WTC11 (cell line): ENCODE data around the gene FEN1. TPM values are rescaled to one million over a fixed set of nuclear protein-coding genes. Genes with fewer than 3 reads are reported as not detected.

Experiments used
- ATF1 ChIP-seq: sonication (generic); formaldehyde crosslinking; IDR thresholded peaks from 2 replicates; pipeline ENCODE4 v1.8.1; 2023; ENCODE audit warnings: mild to moderate bottlenecking, moderate library complexity, missing genetic modification reagents
- ATF2 ChIP-seq: sonication (generic); formaldehyde crosslinking; IDR thresholded peaks from 2 replicates; pipeline ENCODE4 v1.8.1; 2022; ENCODE audit warnings: low read depth, missing genetic modification reagents, borderline replicate concordance
- CDX4 ChIP-seq: fragments of 250-450 bp; sonication (Bioruptor Pico); IDR thresholded peaks from 2 replicates; pipeline ENCODE4 v1.9.0; 2021; ENCODE audit warnings: moderate library complexity, mild to moderate bottlenecking, inconsistent platforms, borderline replicate concordance
- ETV6 ChIP-seq: sonication (generic); formaldehyde crosslinking; IDR thresholded peaks from 2 replicates; pipeline ENCODE4 v1.8.1; 2022; ENCODE audit warnings: mild to moderate bottlenecking, missing genetic modification reagents
- GTF2I ChIP-seq: fragments of 250-450 bp; sonication (Bioruptor Pico); conservative IDR thresholded peaks from 2 replicates; pipeline ENCODE4 v1.4.0; 2021; ENCODE audit warnings: mild to moderate bottlenecking
- JAZF1 ChIP-seq: fragments of 250-450 bp; sonication (Bioruptor Pico); IDR thresholded peaks from 2 replicates; pipeline ENCODE4 v1.9.0; 2021; ENCODE audit warnings: moderate library complexity, mild to moderate bottlenecking, inconsistent platforms
- KAT7 ChIP-seq: sonication (generic); formaldehyde crosslinking; IDR thresholded peaks from 2 replicates; pipeline ENCODE4 v1.8.1; 2023; ENCODE audit warnings: missing genetic modification reagents, mild to moderate bottlenecking, borderline replicate concordance
- NFYB ChIP-seq: sonication (generic); formaldehyde crosslinking; conservative IDR thresholded peaks from 2 replicates; pipeline ENCODE4 v1.8.0; 2022; ENCODE audit warnings: low read depth, missing genetic modification reagents
- NR3C1 ChIP-seq: sonication (generic); formaldehyde crosslinking; conservative IDR thresholded peaks from 2 replicates; pipeline ENCODE4 v1.8.1; 2023; ENCODE audit warnings: low read depth, mild to moderate bottlenecking, missing genetic modification reagents
- OVOL2 ChIP-seq: fragments of 250-450 bp; sonication (Bioruptor Pico); IDR thresholded peaks from 2 replicates; pipeline ENCODE4 v1.9.0; 2021; ENCODE audit warnings: mild to moderate bottlenecking, borderline replicate concordance
- RORB ChIP-seq: fragments of 250-450 bp; sonication (Bioruptor Pico); IDR thresholded peaks from 2 replicates; pipeline ENCODE4 v1.9.0; 2021; ENCODE audit warnings: mild to moderate bottlenecking
- SOX15 ChIP-seq: fragments of 250-450 bp; sonication (Bioruptor Pico); IDR thresholded peaks from 2 replicates; pipeline ENCODE4 v1.9.0; 2021; ENCODE audit warnings: mild to moderate bottlenecking
- TCF7 ChIP-seq: sonication (generic); formaldehyde crosslinking; IDR thresholded peaks from 2 replicates; pipeline ENCODE4 v1.8.0; 2022; ENCODE audit warnings: mild to moderate bottlenecking, low read depth, missing genetic modification reagents, moderate library complexity
- TEAD1 ChIP-seq: sonication (generic); formaldehyde crosslinking; IDR thresholded peaks from 2 replicates; pipeline ENCODE4 v1.8.0; 2022; ENCODE audit warnings: mild to moderate bottlenecking, missing genetic modification reagents
- USF1 ChIP-seq: sonication (generic); formaldehyde crosslinking; IDR thresholded peaks from 2 replicates; pipeline ENCODE4 v1.8.0; 2022; ENCODE audit warnings: mild to moderate bottlenecking, missing genetic modification reagents
- ZBTB21 ChIP-seq: sonication (generic); formaldehyde crosslinking; IDR thresholded peaks from 2 replicates; pipeline ENCODE4 v1.8.1; 2023; ENCODE audit warnings: mild to moderate bottlenecking, missing genetic modification reagents, borderline replicate concordance
- ZNF219 ChIP-seq: sonication (generic); formaldehyde crosslinking; IDR thresholded peaks from 2 replicates; pipeline ENCODE4 v1.8.0; 2023; ENCODE audit warnings: missing genetic modification reagents, mild to moderate bottlenecking, borderline replicate concordance
- ZNF317 ChIP-seq: sonication (generic); formaldehyde crosslinking; IDR thresholded peaks from 2 replicates; pipeline ENCODE4 v1.8.1; 2023; ENCODE audit warnings: low read depth, mild to moderate bottlenecking, moderate library complexity, missing genetic modification reagents, borderline replicate concordance
- ZNF416 ChIP-seq: fragments of 250-450 bp; sonication (Bioruptor Pico); IDR thresholded peaks from 2 replicates; pipeline ENCODE4 v1.9.0; 2021; ENCODE audit warnings: mild to moderate bottlenecking, inconsistent platforms
- ZNF671 ChIP-seq: fragments of 250-450 bp; sonication (Bioruptor Pico); IDR thresholded peaks from 2 replicates; pipeline ENCODE4 v1.8.0; 2021; ENCODE audit warnings: mild to moderate bottlenecking
- total RNA-seq: library from RNA; stranded (reverse); gene quantifications from 3 replicates; pipeline ENCODE4 v1.2.3, GENCODE V29; 2021
- TF ChIP-seq, protein P1 (sequence below): sonication (generic); formaldehyde crosslinking; IDR thresholded peaks from 2 replicates; pipeline ENCODE4 v1.8.0; 2022; ENCODE audit warnings: mild to moderate bottlenecking, missing genetic modification reagents
- TF ChIP-seq, protein P2 (sequence below): sonication (generic); formaldehyde crosslinking; IDR thresholded peaks from 2 replicates; pipeline ENCODE4 v1.8.1; 2023; ENCODE audit warnings: mild to moderate bottlenecking, moderate library complexity, missing genetic modification reagents
- TF ChIP-seq, protein P3 (sequence below): sonication (generic); formaldehyde crosslinking; IDR thresholded peaks from 2 replicates; pipeline ENCODE4 v1.8.1; 2023; ENCODE audit warnings: mild to moderate bottlenecking, missing genetic modification reagents
- TF ChIP-seq, protein P4 (sequence below): sonication (generic); formaldehyde crosslinking; IDR thresholded peaks from 2 replicates; pipeline ENCODE4 v1.8.0; 2022; ENCODE audit warnings: missing genetic modification reagents
- TF ChIP-seq, protein P5 (sequence below): sonication (generic); formaldehyde crosslinking; IDR thresholded peaks from 2 replicates; pipeline ENCODE4 v1.8.0; 2022; ENCODE audit warnings: mild to moderate bottlenecking, missing genetic modification reagents

Gene FEN1
- total RNA-seq, 1 experiment from 2014 or later, result 96.3 TPM

GRCh38 chr11:61827571-61828378 lies 35.1 kb downstream of the FEN1 start, which contains the start of gene FADS2 (continued):
- TF ChIP-seq, protein P1, sequence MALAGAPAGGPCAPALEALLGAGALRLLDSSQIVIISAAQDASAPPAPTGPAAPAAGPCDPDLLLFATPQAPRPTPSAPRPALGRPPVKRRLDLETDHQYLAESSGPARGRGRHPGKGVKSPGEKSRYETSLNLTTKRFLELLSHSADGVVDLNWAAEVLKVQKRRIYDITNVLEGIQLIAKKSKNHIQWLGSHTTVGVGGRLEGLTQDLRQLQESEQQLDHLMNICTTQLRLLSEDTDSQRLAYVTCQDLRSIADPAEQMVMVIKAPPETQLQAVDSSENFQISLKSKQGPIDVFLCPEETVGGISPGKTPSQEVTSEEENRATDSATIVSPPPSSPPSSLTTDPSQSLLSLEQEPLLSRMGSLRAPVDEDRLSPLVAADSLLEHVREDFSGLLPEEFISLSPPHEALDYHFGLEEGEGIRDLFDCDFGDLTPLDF (CRISPR knock-in tag), result no peak
- peak; percentile 58; the same call in 1 of the 2 replicates for TF ChIP-seq CDX4 (CRISPR knock-in tag)
- no peak for TF ChIP-seq JAZF1 (CRISPR knock-in tag)
- TF ChIP-seq GTF2I (CRISPR knock-in tag), result no peak
- TF ChIP-seq RORB (CRISPR knock-in tag), result no peak
- no peak for TF ChIP-seq ZBTB21 (CRISPR knock-in tag)
- no peak for TF ChIP-seq OVOL2 (CRISPR knock-in tag)
- TF ChIP-seq, protein P2, sequence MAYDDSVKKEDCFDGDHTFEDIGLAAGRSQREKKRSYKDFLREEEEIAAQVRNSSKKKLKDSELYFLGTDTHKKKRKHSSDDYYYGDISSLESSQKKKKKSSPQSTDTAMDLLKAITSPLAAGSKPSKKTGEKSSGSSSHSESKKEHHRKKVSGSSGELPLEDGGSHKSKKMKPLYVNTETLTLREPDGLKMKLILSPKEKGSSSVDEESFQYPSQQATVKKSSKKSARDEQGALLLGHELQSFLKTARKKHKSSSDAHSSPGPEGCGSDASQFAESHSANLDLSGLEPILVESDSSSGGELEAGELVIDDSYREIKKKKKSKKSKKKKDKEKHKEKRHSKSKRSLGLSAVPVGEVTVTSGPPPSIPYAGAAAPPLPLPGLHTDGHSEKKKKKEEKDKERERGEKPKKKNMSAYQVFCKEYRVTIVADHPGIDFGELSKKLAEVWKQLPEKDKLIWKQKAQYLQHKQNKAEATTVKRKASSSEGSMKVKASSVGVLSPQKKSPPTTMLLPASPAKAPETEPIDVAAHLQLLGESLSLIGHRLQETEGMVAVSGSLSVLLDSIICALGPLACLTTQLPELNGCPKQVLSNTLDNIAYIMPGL (CRISPR knock-in tag), result peak; percentile 63; the same call in 1 of the 2 replicates
- no peak for TF ChIP-seq ZNF671
- TF ChIP-seq ATF2, result no peak
- no peak; the same call in 1 of the 2 replicates for TF ChIP-seq NR3C1 (CRISPR knock-in tag)
- 0 out of 2 replicates have a peak, but pooled peaks have one; percentile 46 for TF ChIP-seq TCF7
- peak; percentile 49; the same call in 1 of the 2 replicates for TF ChIP-seq ZNF416 (CRISPR knock-in tag)
- TF ChIP-seq, protein P3, sequence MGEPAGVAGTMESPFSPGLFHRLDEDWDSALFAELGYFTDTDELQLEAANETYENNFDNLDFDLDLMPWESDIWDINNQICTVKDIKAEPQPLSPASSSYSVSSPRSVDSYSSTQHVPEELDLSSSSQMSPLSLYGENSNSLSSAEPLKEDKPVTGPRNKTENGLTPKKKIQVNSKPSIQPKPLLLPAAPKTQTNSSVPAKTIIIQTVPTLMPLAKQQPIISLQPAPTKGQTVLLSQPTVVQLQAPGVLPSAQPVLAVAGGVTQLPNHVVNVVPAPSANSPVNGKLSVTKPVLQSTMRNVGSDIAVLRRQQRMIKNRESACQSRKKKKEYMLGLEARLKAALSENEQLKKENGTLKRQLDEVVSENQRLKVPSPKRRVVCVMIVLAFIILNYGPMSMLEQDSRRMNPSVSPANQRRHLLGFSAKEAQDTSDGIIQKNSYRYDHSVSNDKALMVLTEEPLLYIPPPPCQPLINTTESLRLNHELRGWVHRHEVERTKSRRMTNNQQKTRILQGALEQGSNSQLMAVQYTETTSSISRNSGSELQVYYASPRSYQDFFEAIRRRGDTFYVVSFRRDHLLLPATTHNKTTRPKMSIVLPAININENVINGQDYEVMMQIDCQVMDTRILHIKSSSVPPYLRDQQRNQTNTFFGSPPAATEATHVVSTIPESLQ, result no peak
- TF ChIP-seq ZNF317 (CRISPR knock-in tag), result no peak; the same call in 1 of the 2 replicates
- TF ChIP-seq TEAD1 (CRISPR knock-in tag), result no peak; the same call in none of the 2 replicates
- TF ChIP-seq, protein P4, sequence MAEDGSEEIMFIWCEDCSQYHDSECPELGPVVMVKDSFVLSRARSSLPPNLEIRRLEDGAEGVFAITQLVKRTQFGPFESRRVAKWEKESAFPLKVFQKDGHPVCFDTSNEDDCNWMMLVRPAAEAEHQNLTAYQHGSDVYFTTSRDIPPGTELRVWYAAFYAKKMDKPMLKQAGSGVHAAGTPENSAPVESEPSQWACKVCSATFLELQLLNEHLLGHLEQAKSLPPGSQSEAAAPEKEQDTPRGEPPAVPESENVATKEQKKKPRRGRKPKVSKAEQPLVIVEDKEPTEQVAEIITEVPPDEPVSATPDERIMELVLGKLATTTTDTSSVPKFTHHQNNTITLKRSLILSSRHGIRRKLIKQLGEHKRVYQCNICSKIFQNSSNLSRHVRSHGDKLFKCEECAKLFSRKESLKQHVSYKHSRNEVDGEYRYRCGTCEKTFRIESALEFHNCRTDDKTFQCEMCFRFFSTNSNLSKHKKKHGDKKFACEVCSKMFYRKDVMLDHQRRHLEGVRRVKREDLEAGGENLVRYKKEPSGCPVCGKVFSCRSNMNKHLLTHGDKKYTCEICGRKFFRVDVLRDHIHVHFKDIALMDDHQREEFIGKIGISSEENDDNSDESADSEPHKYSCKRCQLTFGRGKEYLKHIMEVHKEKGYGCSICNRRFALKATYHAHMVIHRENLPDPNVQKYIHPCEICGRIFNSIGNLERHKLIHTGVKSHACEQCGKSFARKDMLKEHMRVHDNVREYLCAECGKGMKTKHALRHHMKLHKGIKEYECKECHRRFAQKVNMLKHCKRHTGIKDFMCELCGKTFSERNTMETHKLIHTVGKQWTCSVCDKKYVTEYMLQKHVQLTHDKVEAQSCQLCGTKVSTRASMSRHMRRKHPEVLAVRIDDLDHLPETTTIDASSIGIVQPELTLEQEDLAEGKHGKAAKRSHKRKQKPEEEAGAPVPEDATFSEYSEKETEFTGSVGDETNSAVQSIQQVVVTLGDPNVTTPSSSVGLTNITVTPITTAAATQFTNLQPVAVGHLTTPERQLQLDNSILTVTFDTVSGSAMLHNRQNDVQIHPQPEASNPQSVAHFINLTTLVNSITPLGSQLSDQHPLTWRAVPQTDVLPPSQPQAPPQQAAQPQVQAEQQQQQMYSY, result no peak
- TF ChIP-seq, protein P5, sequence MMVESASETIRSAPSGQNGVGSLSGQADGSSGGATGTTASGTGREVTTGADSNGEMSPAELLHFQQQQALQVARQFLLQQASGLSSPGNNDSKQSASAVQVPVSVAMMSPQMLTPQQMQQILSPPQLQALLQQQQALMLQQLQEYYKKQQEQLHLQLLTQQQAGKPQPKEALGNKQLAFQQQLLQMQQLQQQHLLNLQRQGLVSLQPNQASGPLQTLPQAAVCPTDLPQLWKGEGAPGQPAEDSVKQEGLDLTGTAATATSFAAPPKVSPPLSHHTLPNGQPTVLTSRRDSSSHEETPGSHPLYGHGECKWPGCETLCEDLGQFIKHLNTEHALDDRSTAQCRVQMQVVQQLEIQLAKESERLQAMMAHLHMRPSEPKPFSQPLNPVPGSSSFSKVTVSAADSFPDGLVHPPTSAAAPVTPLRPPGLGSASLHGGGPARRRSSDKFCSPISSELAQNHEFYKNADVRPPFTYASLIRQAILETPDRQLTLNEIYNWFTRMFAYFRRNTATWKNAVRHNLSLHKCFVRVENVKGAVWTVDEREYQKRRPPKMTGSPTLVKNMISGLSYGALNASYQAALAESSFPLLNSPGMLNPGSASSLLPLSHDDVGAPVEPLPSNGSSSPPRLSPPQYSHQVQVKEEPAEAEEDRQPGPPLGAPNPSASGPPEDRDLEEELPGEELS (CRISPR knock-in tag), result peak; percentile 29
- peak; percentile 50; the same call in 1 of the 2 replicates for TF ChIP-seq ZNF219
- peak; percentile 79; the same call in 1 of the 2 replicates for TF ChIP-seq KAT7 (CRISPR knock-in tag)
- TF ChIP-seq SOX15 (CRISPR knock-in tag), result no peak
- TF ChIP-seq ATF1, result 0 out of 2 replicates have a peak, but pooled peaks have one; percentile 36
- TF ChIP-seq ETV6 (CRISPR knock-in tag), result peak; percentile 37; the same call in 1 of the 2 replicates
- TF ChIP-seq NFYB (CRISPR knock-in tag), result peak; percentile 47; the same call in 1 of the 2 replicates
- no peak for TF ChIP-seq USF1
